HG03095 (cell line): ENCODE measurements around the gene DECR2.
A peak's percentile ranks its signal among the peaks of the same experiment; 100 is the strongest.

Experiments used
- ATAC-seq: cut with Tn5 transposase; IDR thresholded peaks from one replicate; pipeline ENCODE4 v1.9.1; 2021; ENCODE audit warnings: moderate library complexity; ENCODE audit not compliant: unreplicated experiment

The DECR2 gene

DNA sequence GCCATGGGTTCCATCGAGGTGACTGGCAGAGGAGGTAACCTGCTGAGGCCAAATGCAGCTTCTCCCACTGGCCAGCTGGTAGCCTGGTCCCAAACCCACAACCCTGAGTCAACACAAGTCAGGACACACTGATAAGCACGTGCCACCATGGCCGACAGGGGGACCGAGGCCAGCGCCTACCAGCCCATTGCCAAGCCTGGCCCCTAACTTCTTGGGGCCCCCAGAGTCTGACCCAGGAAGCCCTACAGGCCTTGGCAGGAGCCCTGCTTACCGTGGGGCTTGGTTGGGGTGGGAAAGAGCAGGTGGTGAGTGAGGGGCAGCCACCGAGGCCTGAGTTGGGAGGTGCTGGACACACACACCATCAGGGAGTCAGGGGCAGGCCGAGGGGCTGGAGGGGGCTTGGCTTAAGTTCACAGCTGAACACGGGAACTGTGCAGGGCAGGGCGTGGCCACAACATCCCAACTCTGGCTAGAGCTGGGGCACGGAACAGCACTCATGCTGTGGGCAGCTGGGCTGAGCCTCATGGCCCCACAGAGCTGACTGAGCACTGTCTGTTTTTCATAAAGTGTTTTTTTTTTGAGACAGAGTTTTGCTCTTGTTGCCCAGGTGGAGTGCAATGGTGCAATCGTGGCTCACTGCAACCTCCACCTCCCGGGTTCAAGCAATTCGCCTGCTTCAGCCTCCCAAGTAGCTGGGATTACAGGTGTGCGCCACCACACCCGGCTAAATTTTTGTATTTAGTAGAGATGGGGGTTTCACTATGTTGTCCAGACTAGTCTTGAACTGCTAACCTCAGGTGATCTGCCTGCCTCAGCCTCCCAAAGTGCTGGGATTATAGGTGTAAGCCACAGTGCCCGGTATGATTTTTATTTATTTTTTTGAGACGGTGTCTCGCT is 36.8 kb upstream of the DECR2 start:
- no peak for ATAC-seq

DNA sequence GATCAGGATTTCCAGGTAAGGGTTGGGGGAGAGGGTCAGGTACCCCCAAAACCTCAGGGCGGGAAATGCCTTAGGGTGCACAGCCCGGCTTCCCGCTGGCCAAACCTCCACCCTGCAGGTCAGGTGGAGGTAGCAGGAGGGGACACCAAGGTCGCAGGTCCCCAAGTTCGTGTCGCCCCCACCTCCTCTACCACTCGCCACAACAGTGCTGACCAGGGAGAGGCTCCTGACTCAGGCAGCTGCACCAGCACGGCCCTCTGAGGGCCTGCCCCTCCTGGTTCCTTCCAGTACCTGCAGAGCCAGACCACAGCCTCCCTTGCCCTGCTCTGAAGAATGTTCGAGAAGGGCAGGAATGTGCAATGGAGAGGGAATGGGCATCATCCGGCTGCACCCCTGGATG is 35.2 kb upstream of the DECR2 start:
- ATAC-seq, result no peak

GRCh38 chr16:367333-367903 is 34.3 kb upstream of the DECR2 start:
- no peak for ATAC-seq

GRCh38 chr16:368388-369158 is 33.1 kb upstream of the DECR2 start:
- no peak for ATAC-seq

GRCh38 chr16:369275-369865 is 32.3 kb upstream of the DECR2 start:
- ATAC-seq, result no peak

- ATAC-seq, result no peak
Measured at GRCh38 chr16:369866-370436, 31.7 kb upstream of the DECR2 start.

DNA sequence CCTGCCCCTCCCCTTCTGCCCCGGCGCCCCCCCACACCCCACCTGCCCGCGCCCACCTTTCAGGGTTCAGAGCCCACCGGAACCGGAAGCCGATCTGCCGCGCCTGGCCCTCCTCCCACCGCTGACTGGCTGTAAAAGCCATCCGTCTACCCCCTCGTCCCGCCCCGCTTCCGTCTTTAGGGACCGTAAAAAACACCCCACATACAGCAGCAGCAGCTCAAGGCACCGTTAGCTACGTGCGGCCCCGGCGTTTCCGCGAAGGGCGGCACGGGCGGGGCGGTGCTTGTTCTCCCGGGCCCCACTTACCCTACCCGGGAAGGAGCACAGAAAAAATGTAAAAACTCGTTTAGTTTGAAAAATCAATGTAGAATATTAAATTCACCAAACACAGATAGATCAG is 31.2 kb upstream of the DECR2 start, which contains the start of gene MRPL28:
Gene MRPL28 (minus strand): TSS at position 96 of the 400 bp plus-strand sequence. CDS start 320 bp downstream, outside the sequence.
- peak; percentile 69 for ATAC-seq

DNA sequence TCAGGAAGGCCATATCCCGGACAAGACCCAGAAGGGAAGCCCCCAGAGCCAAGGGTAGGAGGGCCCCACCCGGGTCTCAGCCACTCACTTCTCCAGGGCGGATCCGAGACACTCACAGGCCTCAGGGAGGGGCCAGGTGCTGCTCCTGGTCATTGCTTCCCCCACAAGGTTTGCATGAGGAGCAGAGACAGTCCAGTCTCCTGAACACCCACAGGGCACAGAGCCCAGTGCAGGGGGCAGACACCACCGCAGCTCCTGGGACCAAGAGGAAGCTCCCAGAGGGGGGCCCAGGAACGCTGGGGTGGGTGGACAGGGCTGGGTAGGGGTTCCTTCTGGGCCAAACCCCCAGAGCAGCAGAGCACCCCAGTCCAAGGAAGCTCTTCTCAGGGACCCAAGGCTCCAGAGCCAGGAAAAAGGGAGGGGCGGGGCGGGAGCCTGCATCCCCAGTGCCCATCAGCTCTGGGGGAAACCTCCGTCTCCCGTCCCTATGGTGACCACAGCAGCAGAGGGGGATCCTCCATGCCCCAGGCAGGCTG is 30.6 kb upstream of the DECR2 start:
- ATAC-seq, result no peak

GRCh38 chr16:371515-372301 is 30.0 kb upstream of the DECR2 start:
- ATAC-seq, result no peak

GRCh38 chr16:372302-372983 is 29.2 kb upstream of the DECR2 start:
- no peak for ATAC-seq

- ATAC-seq, result no peak
Measured at GRCh38 chr16:373020-373598, 28.6 kb upstream of the DECR2 start.

DNA sequence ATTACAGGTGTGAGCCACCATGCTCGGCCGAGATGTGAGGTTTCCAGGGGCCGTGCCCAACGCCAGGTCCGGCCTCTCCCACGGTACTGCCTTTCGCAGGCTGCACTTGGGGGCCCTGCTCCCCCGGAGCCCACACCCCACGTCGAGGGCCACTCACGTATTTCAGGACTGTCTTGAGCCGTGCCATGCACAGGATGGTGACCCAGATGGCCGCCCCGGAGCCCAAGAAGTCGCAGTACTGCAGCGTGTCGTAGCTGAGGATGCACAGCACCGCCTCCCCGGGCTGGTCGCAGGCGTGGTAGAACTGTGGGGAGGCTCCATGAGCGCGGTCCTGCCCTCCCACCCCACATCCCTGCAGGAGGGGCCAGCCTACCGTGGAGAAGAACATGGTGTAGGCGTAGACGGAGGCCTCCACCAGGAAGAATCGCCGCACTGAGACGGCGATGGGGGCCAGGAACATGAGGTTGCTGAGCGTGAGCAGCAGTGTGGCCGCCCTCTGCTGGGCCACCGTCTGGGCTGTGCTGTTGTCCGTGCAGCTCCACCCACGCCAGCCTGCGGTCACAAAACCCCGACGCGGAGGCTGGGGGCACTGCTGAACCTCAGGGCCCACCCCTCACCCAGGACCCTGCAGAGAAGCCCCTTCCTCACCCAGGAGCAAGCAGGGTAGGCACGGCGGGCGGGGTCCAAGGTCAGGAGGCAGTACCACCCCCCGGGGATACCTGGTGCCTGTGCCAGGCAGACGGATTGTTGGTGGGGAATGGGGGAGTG is 27.7 kb upstream of the DECR2 start:
- no peak for ATAC-seq

DNA sequence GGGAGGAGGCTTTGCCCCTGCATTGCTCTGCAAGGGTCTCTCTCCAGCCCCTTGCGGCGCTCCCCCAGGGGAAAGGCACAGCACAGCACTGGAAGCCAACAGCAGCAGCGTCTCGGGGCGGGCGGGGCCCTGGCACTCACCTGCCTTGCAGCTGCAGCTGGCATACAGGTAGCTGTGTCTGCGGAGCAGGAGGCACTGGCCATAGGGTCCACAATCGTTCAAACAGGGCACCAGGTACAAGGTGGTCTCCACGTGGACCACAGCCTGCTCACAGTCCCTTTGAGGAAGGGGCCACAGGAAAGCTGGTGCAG is 27.1 kb upstream of the DECR2 start:
- no peak for ATAC-seq

DNA sequence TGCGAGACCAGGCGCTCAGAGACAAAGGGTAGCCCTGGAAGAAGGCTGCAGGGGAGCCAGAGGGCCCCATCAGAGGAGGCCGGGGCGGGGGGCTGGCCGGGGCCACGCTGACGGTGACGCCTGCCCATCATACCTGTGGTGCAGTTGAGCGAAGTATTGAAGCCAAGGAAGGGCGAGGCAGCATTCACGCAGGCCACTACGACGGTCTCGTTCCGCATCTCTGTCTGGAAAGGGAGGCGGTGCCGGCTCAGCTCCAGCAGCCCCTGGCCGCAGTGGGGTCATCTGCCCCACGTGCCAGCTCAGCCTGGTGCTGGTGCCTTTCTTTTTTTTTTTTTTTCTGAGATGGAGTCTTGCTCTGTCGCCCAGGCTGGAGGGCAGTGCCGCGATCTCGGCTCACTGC is 26.5 kb upstream of the DECR2 start:
- ATAC-seq, result no peak

GRCh38 chr16:375927-376816 is 25.5 kb upstream of the DECR2 start:
- ATAC-seq, result no peak

DNA sequence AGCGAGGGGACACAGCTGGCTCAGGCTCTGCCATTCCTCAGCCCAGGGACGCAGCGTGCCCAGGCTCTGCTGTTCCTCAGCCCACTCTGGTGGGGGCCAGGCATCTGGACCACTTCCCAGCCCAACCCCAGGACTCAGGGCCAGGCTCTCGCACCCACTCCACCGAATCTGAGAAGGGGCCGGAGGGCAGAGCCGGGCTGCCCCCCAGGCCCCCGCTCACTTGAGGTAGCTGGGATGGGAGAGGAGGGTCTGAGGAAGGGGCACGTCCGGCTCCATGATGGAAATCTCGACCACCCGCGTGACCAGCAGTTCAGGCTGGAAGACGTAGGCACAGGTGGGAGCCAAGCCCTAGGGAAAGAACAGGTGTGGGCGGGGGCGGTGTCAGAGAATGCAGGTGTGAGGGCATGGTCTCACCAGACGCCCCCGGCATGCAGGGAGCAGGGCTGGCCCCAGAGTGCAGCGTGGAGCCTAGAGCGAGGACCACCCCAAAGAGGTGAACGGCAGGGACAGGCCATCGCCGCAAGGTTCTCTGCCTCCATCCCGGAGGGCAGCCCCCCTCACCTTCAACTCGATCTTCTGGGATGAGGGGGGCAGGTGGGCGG is 24.8 kb upstream of the DECR2 start:
- ATAC-seq, result no peak

- ATAC-seq, result no peak
Measured at GRCh38 chr16:377419-377951, 24.2 kb upstream of the DECR2 start.
